Endometrial microvascular endothelial cells (primary cell): ENCODE data around the gene PAPPA. TPM values are rescaled to one million over a fixed set of nuclear protein-coding genes. Genes with fewer than 3 reads are reported as not detected.

ENCODE experiments used
- in situ Hi-C: cut with HindIII; loops from 2 replicates; pipeline ENCODE4 v1.10.0; 2017; ENCODE audit warnings: low sequenced_read_pairs, low pct_unique_long_range_greater_than_20kb; ENCODE audit errors: inconsistent ontology term
- total RNA-seq: library from RNA; depleted of rRNA; stranded (reverse); fragments of >200 nt; gene quantifications from one replicate; pipeline ENCODE4 v1.2.3, GENCODE V29; 2015; ENCODE audit errors: inconsistent ontology term

The PAPPA gene
- total RNA-seq, 1 donor from 2014 or later, result 0.65 TPM

DNA sequence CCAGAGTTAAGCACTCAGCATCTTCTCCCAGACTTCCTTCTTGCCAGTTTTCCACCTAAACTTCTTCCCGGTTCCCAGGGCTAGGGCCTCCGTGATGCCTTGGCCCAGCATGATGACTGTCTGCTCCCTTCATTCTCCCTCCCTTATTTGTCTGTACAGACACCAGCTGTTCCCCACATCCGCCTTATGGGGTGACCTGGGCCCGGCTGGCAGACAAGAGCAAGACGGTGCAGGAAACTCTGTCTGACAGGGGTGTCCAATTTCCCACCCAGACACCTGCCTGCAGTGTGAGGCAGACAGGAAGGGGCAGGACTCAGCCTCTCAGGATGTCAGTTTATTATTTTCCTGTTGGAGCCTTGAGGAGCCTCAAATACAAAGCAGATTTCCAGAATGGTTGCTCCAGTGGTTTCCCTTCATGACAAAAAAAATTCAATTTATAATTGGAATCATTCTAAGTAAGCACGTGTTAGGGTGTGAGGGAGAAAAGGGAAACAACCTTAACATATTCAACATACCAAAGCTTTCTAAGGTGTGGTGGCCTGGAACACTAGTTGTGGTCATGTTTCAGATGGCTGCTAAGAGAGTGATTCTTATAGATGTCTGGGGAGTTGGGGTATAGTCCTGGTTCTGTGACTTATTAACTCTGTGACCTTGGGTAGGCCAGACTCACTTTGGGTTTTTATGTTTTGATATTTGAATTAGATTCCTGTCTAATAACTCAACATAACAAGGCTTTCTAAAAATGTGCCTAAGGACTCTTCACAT is 234.5 kb downstream of the PAPPA start:
- in situ Hi-C loops, result no loop called here

DNA sequence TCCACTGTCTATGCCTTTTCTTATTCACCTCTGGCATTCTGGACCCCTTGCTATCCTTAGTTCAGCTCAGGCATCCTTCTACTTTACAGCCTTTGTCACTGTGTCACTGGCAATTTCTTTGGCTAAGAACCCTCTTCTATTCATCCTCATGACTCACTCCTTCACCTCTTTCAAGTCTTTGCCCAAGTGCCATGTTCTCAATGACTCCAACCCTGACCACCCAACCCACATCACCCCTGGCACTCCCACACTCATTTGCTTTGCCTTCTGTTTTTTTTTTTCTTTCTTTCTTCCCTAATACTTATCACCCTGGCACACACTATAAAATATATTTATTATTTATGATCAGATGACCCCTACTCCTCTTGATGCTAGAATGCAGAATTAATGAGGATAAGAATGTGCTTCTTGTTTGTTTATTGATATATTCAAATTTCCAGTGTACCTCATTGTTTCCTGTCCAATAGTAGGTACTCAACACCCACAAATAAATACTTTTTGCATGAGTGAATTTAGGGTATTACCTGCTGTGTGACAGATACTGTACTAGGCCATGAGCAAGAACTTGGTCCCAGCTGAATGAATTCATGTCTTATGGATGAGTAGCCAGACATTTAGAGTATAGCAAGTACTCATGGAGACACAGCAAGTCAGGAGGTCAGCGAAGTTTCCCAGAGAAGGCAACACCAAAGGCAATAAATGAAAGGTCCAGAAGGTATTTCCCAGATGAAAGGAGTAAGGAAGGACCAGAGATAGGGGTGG is 236.1 kb downstream of the PAPPA start:
- in situ Hi-C loops, result no loop called here

- in situ Hi-C loops, result no loop called here
Observed at GRCh38 chr9:116390303-116391228, 237.0 kb downstream of the PAPPA start.

GRCh38 chr9:116391306-116391900 is 237.8 kb downstream of the PAPPA start:
- in situ Hi-C loops, result no loop called here

GRCh38 chr9:116393198-116393597 is 239.6 kb downstream of the PAPPA start:
- in situ Hi-C loops, result no loop called here

DNA sequence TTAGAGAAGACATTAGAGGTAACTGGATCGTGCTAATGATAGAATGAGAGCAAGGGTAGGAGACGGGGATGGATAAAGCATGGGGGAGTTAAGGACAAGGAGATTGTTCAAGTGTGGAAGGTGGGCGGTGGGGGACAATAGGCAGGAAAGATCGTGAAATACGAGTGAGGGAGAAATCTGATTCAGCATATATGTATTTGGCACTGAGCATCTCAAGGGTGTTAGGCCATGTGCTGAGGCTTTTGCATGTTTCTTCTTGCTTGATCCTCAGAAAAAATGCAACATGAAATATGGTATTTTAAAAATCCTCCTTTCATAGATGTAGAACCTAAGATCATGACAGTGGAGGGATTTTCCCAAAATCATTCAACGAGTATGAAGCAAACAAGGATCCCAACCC is 240.5 kb downstream of the PAPPA start:
- in situ Hi-C loops, result no loop called here

DNA sequence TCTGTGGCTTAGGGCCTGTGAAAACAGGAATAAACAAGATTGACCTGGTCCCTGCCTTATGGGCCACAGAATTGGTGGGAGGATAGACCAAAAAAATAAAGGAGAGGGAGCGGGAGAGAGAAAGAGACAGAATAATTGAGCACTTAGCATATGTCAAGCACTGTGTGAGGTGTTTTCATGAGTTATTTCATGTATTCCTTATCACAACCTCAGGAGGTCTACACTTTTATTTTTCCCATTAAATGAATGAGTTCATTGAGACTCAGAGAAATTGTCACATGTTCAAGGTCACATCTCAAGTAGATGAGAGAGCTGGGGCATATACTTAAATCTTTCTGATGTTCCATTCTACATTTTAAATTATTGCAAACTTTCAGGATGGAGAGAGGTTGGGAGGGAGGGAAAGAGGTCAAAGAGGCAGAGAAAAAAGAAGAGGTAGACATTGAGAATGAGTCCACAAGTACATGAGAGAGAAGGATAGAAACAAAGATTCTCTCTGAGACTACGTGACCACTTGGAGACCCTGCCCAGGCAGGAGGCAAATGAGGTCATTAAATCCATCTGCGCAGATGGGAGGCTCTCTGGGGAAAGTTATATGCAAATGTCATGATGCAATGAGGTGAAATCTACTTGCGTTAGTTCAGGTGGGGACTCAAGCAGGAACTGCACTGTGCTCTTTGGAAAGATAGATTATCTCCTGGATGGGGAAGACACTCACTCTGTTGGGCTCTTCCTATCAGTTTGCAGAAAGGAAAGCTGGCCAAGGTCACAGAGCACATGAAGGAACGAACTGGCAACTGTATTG is 241.5 kb downstream of the PAPPA start:
- in situ Hi-C loops, result no loop called here

GRCh38 chr9:116395699-116396037 is 242.1 kb downstream of the PAPPA start:
- in situ Hi-C loops, result no loop called here

DNA sequence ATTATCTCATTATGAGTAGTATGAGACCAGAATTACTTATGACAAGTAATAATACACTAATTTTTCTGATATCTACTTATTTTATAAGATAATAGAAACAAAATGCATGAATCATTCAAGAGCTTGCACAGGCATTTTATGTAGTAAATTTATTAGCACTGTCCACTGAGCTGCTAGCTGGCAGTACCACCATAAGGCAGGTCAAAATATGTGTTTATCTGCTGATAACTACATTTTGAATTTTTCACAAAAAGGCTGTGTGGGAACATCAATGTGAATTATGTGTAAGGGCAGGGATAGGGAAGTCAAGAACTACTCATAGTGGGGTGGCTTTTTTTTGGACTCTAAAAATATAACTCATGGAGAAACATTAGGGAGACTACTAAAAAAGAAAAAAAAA is 249.6 kb downstream of the PAPPA start:
- in situ Hi-C loops, result no loop called here

DNA sequence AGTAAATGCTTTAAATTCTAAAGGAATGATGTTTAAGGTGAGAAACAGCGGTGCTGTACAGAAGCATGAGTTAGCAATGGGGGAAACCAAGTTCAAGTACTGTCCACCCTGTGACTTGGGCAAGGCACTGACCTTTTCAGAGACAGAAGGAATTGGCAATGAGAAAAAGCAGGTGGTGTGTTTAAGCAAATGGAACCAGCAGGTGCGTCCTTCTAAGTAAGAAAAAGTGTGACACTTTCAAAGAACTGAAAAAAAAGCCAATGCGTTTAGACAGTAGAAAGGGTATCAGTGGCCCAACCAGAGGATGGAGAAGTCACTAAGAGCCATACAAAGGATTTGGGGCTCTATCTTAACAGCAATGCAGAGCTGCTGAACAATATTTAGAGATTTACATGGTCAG is 250.6 kb downstream of the PAPPA start:
- in situ Hi-C loops, result no loop called here

GRCh38 chr9:116405321-116405720 is 251.7 kb downstream of the PAPPA start:
- in situ Hi-C loops, result no loop called here

DNA sequence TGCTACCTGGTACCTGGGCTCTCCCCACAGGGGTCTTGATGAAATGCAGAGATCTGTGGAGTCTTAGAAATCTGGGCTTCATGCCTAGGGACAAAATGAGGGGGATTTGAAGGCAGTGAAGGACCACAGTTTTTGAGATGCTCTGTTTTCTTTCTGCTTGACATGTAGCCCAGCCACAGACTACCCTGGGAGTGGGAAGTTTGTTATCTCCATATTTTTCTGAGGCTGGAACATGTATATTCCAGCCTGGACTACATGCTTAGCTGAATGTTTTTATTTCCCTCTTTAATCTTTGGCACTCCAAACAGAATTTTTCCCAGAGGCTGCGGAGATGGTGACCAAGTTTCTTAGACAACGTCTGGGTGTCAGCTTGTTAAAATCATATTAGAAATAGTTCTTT is 252.9 kb downstream of the PAPPA start:
- in situ Hi-C loops, result no loop called here

- in situ Hi-C loops, result no loop called here
Observed at GRCh38 chr9:116409129-116409528, 255.5 kb downstream of the PAPPA start.

- in situ Hi-C loops, result no loop called here
Observed at GRCh38 chr9:116409638-116410037, 256.0 kb downstream of the PAPPA start.

- in situ Hi-C loops, result no loop called here
Observed at GRCh38 chr9:116411506-116411905, 257.9 kb downstream of the PAPPA start.

DNA sequence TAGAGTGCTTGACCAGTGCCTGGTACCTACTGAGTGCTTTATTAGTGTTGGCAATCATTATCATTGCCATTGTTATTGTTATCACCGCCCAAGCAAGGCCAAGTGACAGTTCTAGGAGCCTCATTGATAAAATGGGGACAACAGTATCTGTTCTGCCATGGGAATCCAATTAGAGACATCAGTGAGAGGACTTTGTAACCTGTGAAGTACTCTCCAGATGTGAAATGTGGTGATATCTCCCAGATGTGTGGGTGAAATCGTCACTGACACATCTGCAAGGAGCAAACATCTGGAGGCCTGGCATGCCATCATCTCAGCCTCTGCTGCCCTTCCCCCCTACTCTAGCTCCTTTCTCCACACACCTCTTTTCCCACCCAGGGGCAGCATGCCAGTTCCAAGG is 260.8 kb downstream of the PAPPA start:
- in situ Hi-C loops, result no loop called here

DNA sequence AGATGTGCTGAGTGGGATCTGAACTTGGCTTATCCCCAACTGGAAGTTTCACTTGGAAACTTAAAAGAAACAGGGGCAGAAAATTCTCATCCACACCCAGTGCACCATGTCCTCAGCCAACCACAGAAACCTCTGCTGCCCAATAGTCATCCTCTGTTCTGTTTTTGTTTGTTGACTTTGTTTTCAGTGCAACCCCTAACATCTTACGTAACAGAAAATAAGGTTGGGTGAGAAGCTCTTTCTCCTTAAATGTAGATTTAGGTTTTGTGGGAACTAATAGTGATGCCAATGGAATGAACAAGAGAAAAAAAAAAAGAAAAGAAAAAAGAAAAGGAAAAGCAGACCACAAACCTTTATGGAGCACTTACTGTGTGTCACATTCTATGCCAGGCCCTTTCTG is 262.8 kb downstream of the PAPPA start:
- in situ Hi-C loops, result no loop called here

DNA sequence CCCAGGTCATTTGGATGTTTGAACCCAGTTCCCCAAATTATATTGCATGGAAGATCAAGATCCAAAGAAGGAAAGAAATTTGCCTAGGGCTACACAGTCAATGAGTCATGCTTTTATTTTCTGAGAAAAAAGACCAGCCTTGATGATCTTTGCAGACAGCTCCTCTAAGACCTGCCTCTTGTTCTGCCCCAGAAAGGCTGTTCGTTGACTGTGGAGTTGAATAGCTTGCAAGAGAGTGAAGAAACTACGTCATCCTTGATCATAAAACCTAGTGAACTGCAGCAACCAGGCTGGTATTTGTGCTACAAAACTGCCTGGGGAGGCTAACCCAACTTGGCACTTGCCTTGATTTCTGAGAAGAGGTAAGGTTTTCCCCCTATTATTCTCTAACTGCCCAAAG is 263.9 kb downstream of the PAPPA start:
- in situ Hi-C loops, result no loop called here
